B cell (primary cell): ENCODE data around the gene ANAPC5. TPM values are rescaled to one million over a fixed set of nuclear protein-coding genes. Genes with fewer than 3 reads are reported as not detected.

ENCODE experiments used
- ATAC-seq: fragments of 200-7000 bp; cut with Tn5 transposase; one replicate; pipeline ENCODE4 v1.10.0; 2021; ENCODE audit warnings: low read depth, mild to moderate bottlenecking, moderate number of reproducible peaks, moderate library complexity
- CTCF ChIA-PET: fragments of 350-600 bp; sonication (Branson Sonifier 250); formaldehyde crosslinking; loops from one replicate; lab custom pipeline; 2021; ENCODE audit warnings: antibody characterized with exemption, inconsistent platforms; lab: Charles Lee
- POLR2A ChIA-PET: fragments of 350-600 bp; sonication (Branson Sonifier 250); formaldehyde crosslinking; loops from one replicate; lab custom pipeline; 2021; ENCODE audit warnings: antibody characterized with exemption; lab: Charles Lee
- DNase-seq: peaks from one replicate; pipeline ENCODE4 v3.0.0; 2013
- H2AFZ ChIP-seq: 2 replicates; pipeline ENCODE4 v1.6.1; 2012; ENCODE audit warnings: mild to moderate bottlenecking, low read depth, low read length; ENCODE audit not compliant: insufficient read depth, poor library complexity, severe bottlenecking
- H3K27ac ChIP-seq, 2 donors: 1 replicate in 1 of 2; 2 replicates in 1 of 2; pipeline ENCODE4 v1.5.1; 2012 to 2013; ENCODE audit warnings: low read length in 2 of 2, mild to moderate bottlenecking in 2 of 2, moderate library complexity in 1 of 2
- H3K27me3 ChIP-seq, 4 experiments: fragments of 200-600 bp in 1 of 4; sonication (generic) in 1 of 4; replicated peaks in 1 of 4; 1 replicate in 2 of 4; 2 replicates in 2 of 4; pipeline versions ENCODE4 v1.6.1 to v1.7.0; 2013 to 2016; ENCODE audit warnings: low read length in 3 of 4, mild to moderate bottlenecking in 2 of 4, mixed read lengths in 1 of 4, moderate library complexity in 1 of 4; ENCODE audit not compliant: insufficient read depth in 4 of 4, control insufficient read depth in 3 of 4; ENCODE audit errors: control extremely low read depth in 1 of 4
- H3K36me3 ChIP-seq, 2 experiments: replicated peaks in 1 of 2; 1 replicate in 1 of 2; 2 replicates in 1 of 2; pipeline versions ENCODE4 v1.6.1 to v1.7.1; 2013; ENCODE audit warnings: low read length in 1 of 2; ENCODE audit not compliant: insufficient read depth in 2 of 2, control insufficient read depth in 1 of 2; ENCODE audit errors: control extremely low read depth in 1 of 2, extremely low read depth in 1 of 2
- H3K4me1 ChIP-seq, 2 donors: fragments of 200-600 bp in 1 of 2; sonication (generic) in 1 of 2; 1 replicate in 1 of 2; 2 replicates in 1 of 2; pipeline versions ENCODE4 v1.5.1 to v1.6.1; 2013 to 2017; ENCODE audit warnings: low read length in 2 of 2; ENCODE audit not compliant: control insufficient read depth in 2 of 2, insufficient read depth in 2 of 2
- H3K4me2 ChIP-seq: replicated peaks from 2 replicates; pipeline ENCODE3; 2012; ENCODE audit warnings: mild to moderate bottlenecking, low read depth, low read length; ENCODE audit not compliant: poor library complexity, severe bottlenecking
- H3K4me3 ChIP-seq, 5 experiments: fragments of 200-600 bp in 1 of 5; sonication (generic) in 1 of 5; 1 replicate in 3 of 5; 2 replicates in 2 of 5; pipeline versions ENCODE4 v1.5.1 to v1.7.0; 2011 to 2016; ENCODE audit warnings: low read length in 4 of 5, mild to moderate bottlenecking in 4 of 5, low read depth in 2 of 5, control low read depth in 1 of 5, moderate library complexity in 1 of 5; ENCODE audit not compliant: insufficient read depth in 1 of 5; ENCODE audit errors: control extremely low read depth in 1 of 5, extremely low read depth in 1 of 5
- H3K79me2 ChIP-seq: fragments of 200-600 bp; sonication (generic); one replicate; pipeline ENCODE4 v1.6.0; 2016; ENCODE audit warnings: low read length; ENCODE audit not compliant: control insufficient read depth, insufficient read depth
- H3K9ac ChIP-seq: fragments of 200-600 bp; sonication (generic); 2 replicates; pipeline ENCODE4 v1.6.1; 2017; ENCODE audit warnings: mild to moderate bottlenecking, low read length, moderate library complexity
- H3K9me3 ChIP-seq, 3 donors: one replicate each; pipeline versions ENCODE4 v1.6.1 to v1.7.1; 2013; ENCODE audit warnings: low read length in 2 of 3; ENCODE audit not compliant: control insufficient read depth in 2 of 3, insufficient read depth in 1 of 3; ENCODE audit errors: control extremely low read depth in 1 of 3
- H4K20me1 ChIP-seq: 2 replicates; pipeline ENCODE4 v1.6.0; 2012; ENCODE audit warnings: mild to moderate bottlenecking, low read length; ENCODE audit not compliant: insufficient read depth, control insufficient read depth, poor library complexity, severe bottlenecking
- H3K27ac Mint-ChIP-seq: one replicate; pipeline ENCODE4 v1.8.0; 2021; ENCODE audit warnings: mixed read lengths
- H3K27me3 Mint-ChIP-seq: one replicate; pipeline ENCODE4 v1.8.0; 2021; ENCODE audit warnings: mixed read lengths
- H3K4me1 Mint-ChIP-seq: one replicate; pipeline ENCODE4 v1.8.0; 2021; ENCODE audit warnings: mixed read lengths
- H3K4me3 Mint-ChIP-seq: one replicate; pipeline ENCODE4 v1.8.0; 2021; ENCODE audit warnings: mixed read lengths
- H3K9me3 Mint-ChIP-seq: one replicate; pipeline ENCODE4 v1.8.0; 2022; ENCODE audit warnings: mixed read lengths; ENCODE audit not compliant: insufficient read depth
- EZH2 ChIP-seq: IDR thresholded peaks from 2 replicates; pipeline ENCODE4 v1.6.1; 2012; ENCODE audit warnings: borderline replicate concordance, low read depth, mild to moderate bottlenecking, moderate library complexity, low read length; ENCODE audit not compliant: insufficient read depth, poor library complexity, severe bottlenecking
- WGBS: methylation state at CpG from one replicate; pipeline ENCODE4 v1.1.5; 2013; ENCODE audit warnings: missing lambda C conversion rate; ENCODE audit not compliant: insufficient coverage; 5-methylcytosine and 5-hydroxymethylcytosine counted together
- intact Hi-C: fragments of 100-400 bp; cut with micrococcal nuclease; formaldehyde crosslinking; loops from one replicate; pipeline ENCODE4 v1.10.0; 2022
- polyA plus RNA-seq: library from polyadenylated mRNA; depleted of rRNA; stranded (reverse); fragments of >200 nt; gene quantifications from 2 replicates; pipeline ENCODE4 v1.2.3, GENCODE V29; 2012
- total RNA-seq, 2 donors: library from RNA; stranded (reverse); fragments of 120-200 nt in 1 of 2; gene quantifications; 1 replicate in 1 of 2; 2 replicates in 1 of 2; pipeline versions ENCODE4 v1.2.3 to v1.2.4, GENCODE V29; 2013 to 2022
- TF ChIP-seq, protein P1 (sequence below): fragments of 200-600 bp; IDR thresholded peaks from one replicate; pipeline ENCODE4 v1.8.0; 2022; ENCODE audit warnings: antibody characterized with exemption, mild to moderate bottlenecking

Gene ANAPC5
- total and polyA plus RNA-seq, 2 donors (not counting 1 experiment from before 2014, with no cell fraction given) = 150 to 171 TPM

DNA sequence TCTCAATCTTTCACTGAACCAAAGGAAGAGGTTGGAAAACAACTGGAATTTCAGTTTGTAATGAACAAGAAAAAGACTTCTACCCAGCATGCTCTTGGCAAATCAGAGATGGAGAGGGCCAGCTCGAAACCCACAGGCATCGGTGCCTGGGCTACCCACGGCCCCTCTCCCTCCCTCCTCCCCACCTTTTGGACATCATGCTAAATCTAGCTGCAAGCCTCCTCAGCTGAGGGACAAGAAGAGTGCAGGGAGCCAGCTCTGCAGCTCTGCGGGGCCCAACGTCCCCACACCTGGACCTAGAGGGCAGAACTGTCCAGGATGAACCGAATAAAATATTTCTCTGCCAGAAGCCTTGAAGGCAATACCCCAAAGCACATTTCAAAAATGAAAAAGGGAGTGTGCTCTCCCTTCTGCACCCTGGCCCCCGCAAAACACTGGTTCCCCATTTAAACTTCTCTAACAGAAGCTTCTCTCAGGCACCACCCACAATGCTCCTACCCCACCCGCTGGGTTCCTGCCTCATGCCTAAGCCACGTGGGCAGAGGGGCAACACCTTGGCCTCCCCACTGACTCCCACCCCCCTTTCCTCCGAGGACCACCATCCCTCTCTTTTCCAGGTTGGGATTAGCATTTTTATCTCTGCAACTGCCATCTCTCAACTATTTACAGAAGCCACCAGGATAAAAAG, 63.9 kb downstream of the ANAPC5 start:
- intact Hi-C loops = no loop called here
- peak; percentile 57 for ATAC-seq
- Mint-ChIP-seq H3K27ac (peak overlapping the region; percentile 75), H3K27me3 (no peaks in the 10 kb centered on the region), H3K4me3 (peak overlapping the region; percentile 44), H3K9me3 (no peaks in the 10 kb centered on the region), H3K4me1 (peaks cover 20% of the 10 kb centered on the region)
- peaks cover 35% of the 10 kb centered on the region for H3K79me2 ChIP-seq
- peak overlapping the region; percentile 38 for H2AFZ ChIP-seq
- H3K9me3 ChIP-seq = no peaks in the 10 kb centered on the region
- ChIA-PET CTCF (interaction anchor here (1.1 kb wide), 2 partner anchors 14 to 58 kb away, joined by 3 read pairs; no protein-coding TSS in a partner anchor), POLR2A (no interaction called here)
- H3K4me2 ChIP-seq = peak overlapping the region; percentile 30
- 66% methylated on average over 9 of the region's 10 CpGs for WGBS
- TF ChIP-seq, protein P1, sequence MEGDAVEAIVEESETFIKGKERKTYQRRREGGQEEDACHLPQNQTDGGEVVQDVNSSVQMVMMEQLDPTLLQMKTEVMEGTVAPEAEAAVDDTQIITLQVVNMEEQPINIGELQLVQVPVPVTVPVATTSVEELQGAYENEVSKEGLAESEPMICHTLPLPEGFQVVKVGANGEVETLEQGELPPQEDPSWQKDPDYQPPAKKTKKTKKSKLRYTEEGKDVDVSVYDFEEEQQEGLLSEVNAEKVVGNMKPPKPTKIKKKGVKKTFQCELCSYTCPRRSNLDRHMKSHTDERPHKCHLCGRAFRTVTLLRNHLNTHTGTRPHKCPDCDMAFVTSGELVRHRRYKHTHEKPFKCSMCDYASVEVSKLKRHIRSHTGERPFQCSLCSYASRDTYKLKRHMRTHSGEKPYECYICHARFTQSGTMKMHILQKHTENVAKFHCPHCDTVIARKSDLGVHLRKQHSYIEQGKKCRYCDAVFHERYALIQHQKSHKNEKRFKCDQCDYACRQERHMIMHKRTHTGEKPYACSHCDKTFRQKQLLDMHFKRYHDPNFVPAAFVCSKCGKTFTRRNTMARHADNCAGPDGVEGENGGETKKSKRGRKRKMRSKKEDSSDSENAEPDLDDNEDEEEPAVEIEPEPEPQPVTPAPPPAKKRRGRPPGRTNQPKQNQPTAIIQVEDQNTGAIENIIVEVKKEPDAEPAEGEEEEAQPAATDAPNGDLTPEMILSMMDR = no peak
- no peak for TF ChIP-seq EZH2
- no peaks in the 10 kb centered on the region for H3K36me3 ChIP-seq
- no peak overlapping the region for H3K4me3 ChIP-seq
- no peaks in the 10 kb centered on the region for H4K20me1 ChIP-seq
- H3K27me3 ChIP-seq = no peaks in the 10 kb centered on the region
- H3K9ac ChIP-seq = no peak overlapping the region
- no peak for DNase-seq
- peaks cover 7 to 15% of the 10 kb centered on the region in 2 donors for H3K4me1 ChIP-seq
- no peak overlapping the region for H3K27ac ChIP-seq

DNA sequence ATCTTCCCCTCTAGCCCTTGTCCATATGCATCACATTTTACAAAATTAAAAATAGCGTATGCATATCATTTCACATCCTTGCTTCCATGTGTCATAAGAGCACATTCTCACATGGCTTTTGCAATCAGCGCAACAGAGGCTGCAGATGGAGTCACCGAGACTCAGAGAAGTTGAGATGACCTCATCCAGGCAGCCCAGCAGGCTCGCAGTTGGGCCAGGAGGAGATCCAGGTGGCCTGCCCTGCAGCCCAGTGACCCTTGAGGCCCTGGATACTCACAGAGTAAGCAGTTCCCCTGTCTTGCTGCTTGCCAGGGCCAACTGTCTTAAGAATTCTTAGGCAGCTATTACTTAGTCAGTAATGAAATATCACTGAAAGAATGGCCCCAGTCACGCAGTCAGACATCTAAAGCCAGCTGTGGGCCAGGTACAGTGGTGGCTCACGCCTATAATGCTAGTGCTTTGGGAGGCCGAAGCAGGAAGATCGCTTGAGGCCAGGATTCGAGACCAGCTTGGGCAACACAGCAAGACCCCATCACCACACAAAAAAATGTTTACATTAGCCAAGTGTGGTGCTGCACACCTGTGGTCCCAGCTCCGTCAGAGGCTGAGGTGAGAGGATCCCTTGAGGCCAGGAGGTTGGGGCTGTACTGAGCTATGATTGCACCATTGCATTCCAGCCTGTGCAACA, 64.8 kb downstream of the ANAPC5 start:
- Histone ChIP-seq H3K79me2 (peaks cover 41% of the 10 kb centered on the region), H3K9me3 (no peaks in the 10 kb centered on the region), H3K4me1 (peaks cover 7 to 12% of the 10 kb centered on the region in 2 donors), H3K27me3 (no peaks in the 10 kb centered on the region), H3K36me3 (no peaks in the 10 kb centered on the region), H3K4me2 (no peak overlapping the region), H4K20me1 (no peaks in the 10 kb centered on the region), H3K4me3 (no peak overlapping the region), H3K27ac (no peak overlapping the region), H2AFZ (no peak overlapping the region), H3K9ac (no peak overlapping the region)
- peaks cover 19% of the 10 kb centered on the region for H3K4me1 Mint-ChIP-seq
- no peak for TF ChIP-seq EZH2
- TF ChIP-seq, protein P1 = no peak
- no peaks in the 10 kb centered on the region for H3K27me3 Mint-ChIP-seq
- CTCF ChIA-PET = interaction anchor here (1.1 kb wide), 1 partner anchor 13 kb away, joined by 3 read pairs; no protein-coding TSS in a partner anchor
- no peak for ATAC-seq
- intact Hi-C loops = no loop called here
- POLR2A ChIA-PET = no interaction called here
- DNase-seq = no peak
- H3K27ac Mint-ChIP-seq = no peak overlapping the region
- no peaks in the 10 kb centered on the region for H3K9me3 Mint-ChIP-seq
- 99% methylated on average over 7 of the region's 10 CpGs for WGBS
- no peak overlapping the region for H3K4me3 Mint-ChIP-seq
